AG10803 (cell line): ENCODE data around the gene FIBP.

Source experiments
- DNase-seq: peaks from one replicate; pipeline ENCODE4 v3.0.0; 2010; ENCODE audit warnings: low read depth
- H3K4me3 ChIP-seq: 2 replicates; pipeline ENCODE4 v1.5.1; 2011; ENCODE audit warnings: mild to moderate bottlenecking, low read length, control low read depth
- CTCF ChIP-seq: conservative IDR thresholded peaks from 2 replicates; pipeline ENCODE4 v1.5.1; 2011; ENCODE audit warnings: mild to moderate bottlenecking, low read length, control low read depth, inconsistent platforms

The FIBP gene

DNA sequence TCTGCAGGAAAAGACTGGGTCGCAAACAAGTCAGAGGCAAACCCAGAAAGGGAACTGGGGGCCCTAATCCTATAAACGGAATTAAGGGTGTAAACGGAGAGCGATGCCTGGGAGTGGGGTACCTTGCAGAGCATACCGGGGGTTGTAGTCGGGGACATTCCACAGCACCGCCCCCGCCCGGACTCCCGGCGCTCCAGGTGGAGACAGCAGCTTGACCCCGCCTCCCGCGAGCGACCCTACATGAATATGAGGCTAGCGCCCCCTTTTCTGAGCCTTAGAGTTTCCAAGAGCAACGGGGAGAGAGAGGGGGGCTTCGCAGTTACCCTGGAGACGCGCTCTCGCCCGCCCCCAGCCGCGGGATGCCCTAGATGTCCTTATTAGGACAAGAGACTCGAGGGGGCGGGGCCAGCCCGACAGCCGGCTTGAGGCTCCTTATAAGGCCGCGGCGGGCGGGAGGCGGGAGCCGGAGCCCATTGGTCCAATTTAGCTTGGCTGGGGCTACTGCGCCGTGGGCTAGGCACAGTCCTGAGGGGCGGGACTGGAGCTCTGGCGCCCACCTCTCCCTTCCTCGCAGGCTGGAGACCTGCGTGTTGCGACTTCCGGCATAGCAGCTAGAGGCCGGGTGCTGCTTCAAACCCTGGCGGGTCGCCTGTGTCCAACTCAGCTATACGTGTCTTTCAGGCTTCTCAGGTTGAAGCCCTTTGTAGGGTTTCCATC lies 29.0 kb downstream of the FIBP start:
- peak overlapping the region; percentile 96 for H3K4me3 ChIP-seq
- TF ChIP-seq CTCF, result no peak
- DNase-seq, result peak; percentile 97

GRCh38 chr11:65858681-65859087 lies 29.6 kb downstream of the FIBP start:
- H3K4me3 ChIP-seq, result peak overlapping the region; percentile 71
- no peak for DNase-seq
- TF ChIP-seq CTCF, result no peak

DNA sequence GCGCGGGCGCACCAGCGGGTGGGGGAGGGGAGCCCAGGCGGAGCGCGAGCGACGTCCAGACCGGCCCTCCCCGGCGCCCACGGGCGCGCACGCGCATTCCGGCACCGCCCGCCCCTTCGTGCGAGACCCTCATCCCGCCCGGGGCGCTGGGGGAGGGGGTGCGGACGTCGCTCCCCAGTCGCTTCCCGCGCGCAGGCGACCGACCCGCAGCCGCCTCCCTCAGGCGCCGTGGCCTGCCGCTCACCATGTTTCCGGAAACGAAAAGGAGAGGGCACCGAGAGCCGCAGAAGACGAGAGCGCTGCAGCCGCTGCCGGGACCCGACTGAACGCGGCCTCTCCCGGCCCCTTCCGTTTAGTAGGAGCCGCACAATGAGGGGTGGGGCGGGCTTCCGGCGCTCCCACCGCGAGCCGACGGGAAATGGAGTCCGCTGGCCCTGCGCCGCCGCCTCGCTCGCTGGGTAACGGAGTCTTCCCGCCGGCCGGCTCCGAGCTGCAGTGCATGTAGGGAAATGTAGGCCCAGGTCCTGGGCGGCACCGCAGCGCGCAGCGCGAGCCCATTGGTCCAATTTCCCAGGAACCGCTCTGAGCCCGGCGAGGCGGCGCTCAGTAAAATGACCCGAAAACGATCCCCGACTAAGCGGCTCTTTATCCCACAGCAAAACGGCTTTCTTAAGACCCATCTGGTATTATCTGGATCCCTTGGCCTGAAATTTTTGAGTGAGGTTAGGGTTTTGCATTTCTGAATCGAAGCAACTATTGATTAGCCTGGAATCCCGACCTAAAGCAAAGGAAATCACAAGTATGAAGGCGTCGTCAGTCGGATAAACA lies 30.2 kb downstream of the FIBP start, which contains the start of gene CFL1:
TSS of gene CFL1 (minus strand) at position 328 of the 828 bp plus-strand sequence. CDS start at position 247, 81 bp downstream.
- peak; percentile 98 for DNase-seq
- TF ChIP-seq CTCF, result no peak
- H3K4me3 ChIP-seq, result peak within 1 kb of the TSS; percentile 96

DNA sequence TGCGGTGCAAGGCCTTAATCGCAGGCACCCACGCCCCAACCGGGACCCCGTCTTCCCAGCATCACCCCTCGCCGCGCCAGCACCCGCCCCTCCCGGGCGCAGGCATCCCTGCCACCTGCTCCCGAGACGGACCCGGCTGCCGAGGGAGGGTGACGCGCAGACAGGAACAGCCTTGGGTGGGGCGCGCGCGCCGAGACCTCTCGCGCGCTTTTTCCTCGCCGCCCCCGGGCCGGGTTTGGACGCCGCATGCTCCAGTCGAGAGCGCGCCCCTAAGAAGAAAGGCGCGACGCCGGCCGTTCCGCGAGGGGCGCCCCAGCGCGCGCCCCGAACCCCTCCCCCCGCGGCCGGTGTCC lies 30.8 kb downstream of the FIBP start:
- H3K4me3 ChIP-seq, result peak overlapping the region; percentile 96
- DNase-seq, result no peak
- TF ChIP-seq CTCF, result no peak

DNA sequence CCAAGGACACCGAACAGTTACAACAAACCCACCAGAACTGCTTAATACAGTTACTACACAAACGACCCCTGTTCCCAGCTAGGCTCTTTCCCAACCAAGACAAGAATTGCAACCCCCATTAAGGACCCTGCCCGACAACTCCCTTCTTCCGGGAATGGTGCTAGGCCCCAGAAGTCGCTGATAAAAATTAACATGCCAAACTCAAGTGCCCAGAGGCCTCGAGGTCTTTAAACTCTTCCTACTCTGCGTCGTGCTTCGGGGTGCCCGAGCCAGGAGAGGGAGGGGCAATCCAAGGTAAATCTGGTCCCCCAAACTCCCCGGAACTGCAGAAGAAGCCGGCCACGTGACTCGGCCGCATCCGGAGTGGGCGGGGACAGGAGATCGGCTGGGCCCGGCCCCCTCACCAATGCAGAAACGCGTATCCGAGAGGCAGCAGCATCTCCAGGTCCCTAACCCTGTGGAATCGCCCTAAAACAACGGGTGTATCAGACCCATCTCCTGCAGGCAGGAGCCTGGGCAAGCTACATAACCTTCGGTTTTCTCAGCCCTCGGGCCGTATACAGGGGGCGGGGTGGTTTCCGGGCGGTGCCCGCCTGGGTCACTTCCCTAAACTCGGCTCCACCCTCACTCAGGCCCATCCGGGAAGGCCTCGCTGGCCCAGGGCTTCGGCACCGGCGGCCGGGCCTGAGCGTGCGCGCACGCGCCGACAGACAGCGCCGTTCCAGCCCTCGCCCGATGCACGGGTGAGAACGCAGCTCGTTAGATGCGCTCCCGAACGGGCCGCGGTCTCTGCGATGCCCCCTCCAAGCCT lies 31.4 kb downstream of the FIBP start:
- H3K4me3 ChIP-seq, result peak overlapping the region; percentile 96
- TF ChIP-seq CTCF, result no peak
- DNase-seq, result peak; percentile 57

DNA sequence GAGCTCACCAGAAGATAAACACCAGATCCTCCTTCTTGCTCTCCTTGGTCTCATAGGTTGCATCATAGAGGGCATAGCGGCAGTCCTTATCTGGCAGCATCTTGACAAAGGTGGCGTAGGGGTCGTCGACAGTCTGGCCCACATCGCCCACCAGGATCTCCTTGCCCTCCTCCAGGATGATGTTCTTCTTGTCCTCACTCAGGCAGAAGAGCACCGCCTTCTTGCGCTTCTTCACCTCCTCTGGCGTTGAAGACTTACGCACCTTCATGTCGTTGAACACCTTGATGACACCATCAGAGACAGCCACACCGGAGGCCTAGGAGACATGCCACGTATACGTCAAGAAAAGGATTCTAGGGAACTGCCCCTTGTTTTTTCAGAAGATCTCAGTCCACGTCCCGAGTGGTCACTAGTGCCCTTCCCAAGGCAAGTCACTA lies 32.3 kb downstream of the FIBP start:
- TF ChIP-seq CTCF, result no peak
- no peak for DNase-seq
- H3K4me3 ChIP-seq, result peak overlapping the region; percentile 96
